ENCODE data around the gene SLC22A31. TPM values are rescaled to one million over a fixed set of nuclear protein-coding genes. Genes with fewer than 3 reads are reported as not detected.

The SLC22A31 gene
- total and polyA plus RNA-seq, 9 of the 15 experiments (the other 6 are each of a cell fraction or from before 2014, with no cell fraction given) = 0.29 to 2.2 (median 0.47) TPM; not detected in 3

DNA sequence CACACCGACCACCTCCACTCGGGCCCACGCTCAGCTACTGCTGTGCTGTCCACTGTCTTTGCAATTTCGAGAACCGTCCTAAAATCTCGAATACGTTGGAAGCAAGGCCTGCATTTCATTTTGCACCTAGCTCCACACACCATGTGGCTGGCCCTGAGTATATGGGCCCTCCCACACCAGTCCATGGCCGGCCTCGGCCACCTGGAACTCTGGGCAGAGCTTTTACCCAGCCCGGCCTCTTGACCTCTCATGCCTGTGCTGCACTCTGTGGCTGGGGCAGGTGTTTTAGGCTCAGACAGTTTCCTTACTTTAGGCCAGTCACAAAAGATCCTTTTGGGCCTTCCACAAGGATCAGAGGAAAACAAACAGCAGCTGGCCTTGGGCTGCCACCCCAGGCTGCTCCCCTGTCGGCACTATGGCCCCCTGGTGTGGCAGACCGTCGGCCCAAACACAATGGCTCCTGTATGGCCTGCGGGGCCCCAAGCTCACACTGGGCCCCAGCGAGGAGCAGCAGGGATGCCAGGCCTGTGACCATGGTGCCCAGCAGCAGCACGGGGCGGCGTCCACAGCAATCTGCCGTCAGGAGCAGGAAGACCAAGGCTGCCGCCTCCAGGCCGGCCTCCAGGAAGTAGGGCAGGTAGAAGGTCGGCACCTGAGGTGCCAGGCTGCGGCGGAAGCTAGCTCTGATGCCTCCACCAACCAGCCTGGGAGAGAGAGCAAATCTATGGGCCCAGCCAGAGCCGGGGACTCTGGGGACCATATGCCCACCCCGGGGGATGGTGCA lies 2.5 kb downstream of the SLC22A31 start:
- no peak overlapping the region for H2AFZ ChIP-seq (ENCODE audit: low read depth, low read length)
- H3K4me2 ChIP-seq (ENCODE audit: insufficient read depth, low read length) = no peak overlapping the region
- no peak for DNase-seq (ENCODE audit: extremely low read depth in 1 of 4, low spot score in 3 of 4)
- H3K9me1 ChIP-seq (ENCODE audit: control insufficient read depth, insufficient read depth, low read length) = no peaks in the 10 kb centered on the region
- H3K4me3 ChIP-seq = no peak overlapping the region
- peaks cover 0 to 6% of the 10 kb centered on the region in 2 experiments; a peak in 3 of 5 replicates for H3K27me3 ChIP-seq (ENCODE audit: control insufficient read depth in 2 of 2, insufficient read depth in 2 of 2, low read length in 2 of 2)
- H3K79me2 ChIP-seq (ENCODE audit: control insufficient read depth, insufficient read depth, low read length) = no peaks in the 10 kb centered on the region
- no peak overlapping the region for H3K27ac ChIP-seq (ENCODE audit: extremely low read depth, low read depth, low read length)
- peaks cover 0 to 80% of the 10 kb centered on the region in 2 experiments; a peak in 4 of 5 replicates for H3K4me1 ChIP-seq (replicated peaks in 1 of 2; ENCODE audit: control insufficient read depth in 2 of 2, insufficient read depth in 2 of 2, low read length in 2 of 2)
- in situ Hi-C loops (cut with MboI) = no loop called here
- CTCF ChIA-PET (ENCODE audit: low intra/inter-chr PET ratio) = no interaction called here
- peak overlapping the region in 1 of 2 experiments; percentile 45; a peak in 1 of 4 replicates for H3K9ac ChIP-seq (ENCODE audit: insufficient read depth in 1 of 2, low read depth in 2 of 2, low read length in 2 of 2)
- BruUV-seq (replicated peaks) = no TSS peak
- ATAC-seq = no peak
- no peaks in the 10 kb centered on the region for H3K36me3 ChIP-seq (ENCODE audit: control insufficient read depth, insufficient read depth, low read length)
- 68% methylated on average over 19 of the region's 26 CpGs for WGBS (ENCODE audit: insufficient coverage, low coverage, missing lambda C conversion rate)
- POLR2A ChIA-PET = interaction anchor here (0.6 to 0.7 kb wide), 6 partner anchors 27 to 643 kb away, joined by 3 to 4 read pairs (median 3); no protein-coding TSS in a partner anchor
- FAIRE-seq = no peak
- peaks cover 2% of the 10 kb centered on the region for H3K9me3 ChIP-seq (replicated peaks; ENCODE audit: control insufficient read depth, insufficient read depth, low read depth, low read length)
- TF ChIP-seq CBX1 (IDR thresholded peaks at IDR 0.05; ENCODE audit: low read depth) (no peak), KDM5B (IDR thresholded peaks at IDR 0.05; ENCODE audit: insufficient replicate concordance, low read depth, low read length) (peak; percentile 34), DDX20 (tag; IDR thresholded peaks at IDR 0.05; ENCODE audit: low read depth) (no peak), RAD51 (IDR thresholded peaks at IDR 0.05; ENCODE audit: borderline replicate concordance, low read depth) (no peak), KLF13 (tag; IDR thresholded peaks at IDR 0.05; ENCODE audit: borderline replicate concordance, low read depth) (no peak), SP2 (IDR thresholded peaks at IDR 0.05; ENCODE audit: extremely low read depth, low read depth, low read length, poor library complexity, severe bottlenecking) (no peak), FOS (IDR thresholded peaks at IDR 0.05; ENCODE audit: extremely low read depth, insufficient read length) (no peak), ESRRB (CRISPR knock-in tag; IDR thresholded peaks at IDR 0.05; ENCODE audit: borderline replicate concordance) (no peak), ZFP36 (IDR thresholded peaks at IDR 0.05; ENCODE audit: low read depth, low read length, partially characterized antibody) (peak; percentile 46), TSC22D4 (tag; IDR thresholded peaks at IDR 0.05) (no peak), FOXJ3 (CRISPR knock-in tag; IDR thresholded peaks at IDR 0.05) (no peak), KAT2B (IDR thresholded peaks at IDR 0.05; ENCODE audit: low read depth, low read length) (no peak), HNRNPL (IDR thresholded peaks at IDR 0.05; ENCODE audit: low read depth, low read length) (no peak)
- TF ChIP-seq, protein P1, sequence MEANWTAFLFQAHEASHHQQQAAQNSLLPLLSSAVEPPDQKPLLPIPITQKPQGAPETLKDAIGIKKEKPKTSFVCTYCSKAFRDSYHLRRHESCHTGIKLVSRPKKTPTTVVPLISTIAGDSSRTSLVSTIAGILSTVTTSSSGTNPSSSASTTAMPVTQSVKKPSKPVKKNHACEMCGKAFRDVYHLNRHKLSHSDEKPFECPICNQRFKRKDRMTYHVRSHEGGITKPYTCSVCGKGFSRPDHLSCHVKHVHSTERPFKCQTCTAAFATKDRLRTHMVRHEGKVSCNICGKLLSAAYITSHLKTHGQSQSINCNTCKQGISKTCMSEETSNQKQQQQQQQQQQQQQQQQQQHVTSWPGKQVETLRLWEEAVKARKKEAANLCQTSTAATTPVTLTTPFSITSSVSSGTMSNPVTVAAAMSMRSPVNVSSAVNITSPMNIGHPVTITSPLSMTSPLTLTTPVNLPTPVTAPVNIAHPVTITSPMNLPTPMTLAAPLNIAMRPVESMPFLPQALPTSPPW (CRISPR knock-in tag; IDR thresholded peaks at IDR 0.05) = no peak
- TF ChIP-seq, protein P2, sequence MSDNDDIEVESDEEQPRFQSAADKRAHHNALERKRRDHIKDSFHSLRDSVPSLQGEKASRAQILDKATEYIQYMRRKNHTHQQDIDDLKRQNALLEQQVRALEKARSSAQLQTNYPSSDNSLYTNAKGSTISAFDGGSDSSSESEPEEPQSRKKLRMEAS (CRISPR knock-in tag; IDR thresholded peaks at IDR 0.05) = no peak
- TF ChIP-seq, protein P3, sequence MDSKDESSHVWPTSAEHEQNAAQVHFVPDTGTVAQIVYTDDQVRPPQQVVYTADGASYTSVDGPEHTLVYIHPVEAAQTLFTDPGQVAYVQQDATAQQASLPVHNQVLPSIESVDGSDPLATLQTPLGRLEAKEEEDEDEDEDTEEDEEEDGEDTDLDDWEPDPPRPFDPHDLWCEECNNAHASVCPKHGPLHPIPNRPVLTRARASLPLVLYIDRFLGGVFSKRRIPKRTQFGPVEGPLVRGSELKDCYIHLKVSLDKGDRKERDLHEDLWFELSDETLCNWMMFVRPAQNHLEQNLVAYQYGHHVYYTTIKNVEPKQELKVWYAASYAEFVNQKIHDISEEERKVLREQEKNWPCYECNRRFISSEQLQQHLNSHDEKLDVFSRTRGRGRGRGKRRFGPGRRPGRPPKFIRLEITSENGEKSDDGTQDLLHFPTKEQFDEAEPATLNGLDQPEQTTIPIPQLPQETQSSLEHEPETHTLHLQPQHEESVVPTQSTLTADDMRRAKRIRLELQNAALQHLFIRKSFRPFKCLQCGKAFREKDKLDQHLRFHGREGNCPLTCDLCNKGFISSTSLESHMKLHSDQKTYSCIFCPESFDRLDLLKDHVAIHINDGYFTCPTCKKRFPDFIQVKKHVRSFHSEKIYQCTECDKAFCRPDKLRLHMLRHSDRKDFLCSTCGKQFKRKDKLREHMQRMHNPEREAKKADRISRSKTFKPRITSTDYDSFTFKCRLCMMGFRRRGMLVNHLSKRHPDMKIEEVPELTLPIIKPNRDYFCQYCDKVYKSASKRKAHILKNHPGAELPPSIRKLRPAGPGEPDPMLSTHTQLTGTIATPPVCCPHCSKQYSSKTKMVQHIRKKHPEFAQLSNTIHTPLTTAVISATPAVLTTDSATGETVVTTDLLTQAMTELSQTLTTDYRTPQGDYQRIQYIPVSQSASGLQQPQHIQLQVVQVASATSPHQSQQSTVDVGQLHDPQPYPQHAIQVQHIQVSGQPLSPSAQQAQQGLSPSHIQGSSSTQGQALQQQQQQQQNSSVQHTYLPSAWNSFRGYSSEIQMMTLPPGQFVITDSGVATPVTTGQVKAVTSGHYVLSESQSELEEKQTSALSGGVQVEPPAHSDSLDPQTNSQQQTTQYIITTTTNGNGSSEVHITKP (IDR thresholded peaks at IDR 0.05; ENCODE audit: partially characterized antibody) = no peak
- H4K20me1 ChIP-seq (replicated peaks; ENCODE audit: control insufficient read depth, insufficient read depth, low read length) = no peaks in the 10 kb centered on the region
- intact Hi-C loops (cut with micrococcal nuclease) = no loop called here
